GM12878 (cell line): ENCODE data around the gene AP1AR. TPM values are rescaled to one million over a fixed set of nuclear protein-coding genes. Genes with fewer than 3 reads are reported as not detected.

ENCODE experiments used
- ATAC-seq: fragments of 200-7000 bp; cut with Tn5 transposase; 3 replicates; pipeline ENCODE4 v1.9.1; 2020; ENCODE audit warnings: mild to moderate bottlenecking, moderate library complexity
- BruUV-seq: library from RNA; stranded (reverse); fragments of 400-500 nt; replicated peaks from 2 replicates; lab custom pipeline; 2021; lab: Mats Ljungman, UMichigan
- CTCF ChIA-PET: fragments of 300-600 bp; sonication (Branson Sonifier 250); formaldehyde crosslinking; extraction: SDS; loops from one replicate; lab custom pipeline; 2021; ENCODE audit warnings: inconsistent platforms; lab: Yijun Ruan, JAX
- POLR2A ChIA-PET: fragments of 350-600 bp; formaldehyde crosslinking; extraction: SDS; loops from one replicate; lab custom pipeline; 2021; ENCODE audit warnings: inconsistent platforms; lab: Charles Lee
- RAD21 ChIA-PET: fragments of 300-600 bp; sonication (Branson Sonifier 250); formaldehyde crosslinking; loops from one replicate; lab custom pipeline; 2023; ENCODE audit warnings: antibody characterized with exemption; ENCODE audit not compliant: unreplicated experiment; lab: Charles Lee
- SMC1A ChIA-PET: fragments of 300-600 bp; sonication (Branson Sonifier 250); formaldehyde crosslinking; loops from one replicate; lab custom pipeline; 2023; ENCODE audit not compliant: unreplicated experiment, uncharacterized antibody; lab: Charles Lee
- DNase-seq: peaks from one replicate; pipeline ENCODE4 v3.0.0-alpha.2; 2011; ENCODE audit warnings: low read depth, low spot score
- FAIRE-seq: peaks from 3 replicates; lab custom pipeline; 2011; peaks lifted over from hg19 to GRCh38; lab: Jason Lieb, UNC
- H2AFZ ChIP-seq: 2 replicates; pipeline ENCODE4 v1.6.0; 2011; ENCODE audit warnings: low read depth, low read length, control low read depth; ENCODE audit not compliant: control insufficient read depth
- H3K27ac ChIP-seq: 2 replicates; pipeline ENCODE4 v1.5.1; 2011; ENCODE audit warnings: control low read depth; ENCODE audit not compliant: control insufficient read depth, insufficient read depth
- H3K27me3 ChIP-seq, 2 experiments: replicated peaks in 1 of 2; 2 replicates each; pipeline versions ENCODE4 v1.6.0 to v1.6.1; 2011; ENCODE audit warnings: low read length in 1 of 2; ENCODE audit not compliant: control insufficient read depth in 2 of 2, insufficient read depth in 2 of 2
- H3K36me3 ChIP-seq, 2 experiments: 2 replicates each; pipeline ENCODE4 v1.5.1; 2011; ENCODE audit warnings: low read length in 1 of 2; ENCODE audit not compliant: control insufficient read depth in 2 of 2, insufficient read depth in 2 of 2
- H3K4me1 ChIP-seq: 2 replicates; pipeline ENCODE4 v1.6.1; 2011; ENCODE audit warnings: mild to moderate bottlenecking, low read length, moderate library complexity, mixed read lengths; ENCODE audit not compliant: control insufficient read depth, insufficient read depth
- H3K4me2 ChIP-seq: 2 replicates; pipeline ENCODE4 v1.6.0; 2011; ENCODE audit warnings: control low read depth; ENCODE audit not compliant: control insufficient read depth, insufficient read depth
- H3K4me3 ChIP-seq: fragments of 200-600 bp; sonication (generic); 2 replicates; pipeline ENCODE4 v1.5.1; 2016
- H3K79me2 ChIP-seq: 2 replicates; pipeline ENCODE4 v1.6.0; 2011; ENCODE audit warnings: low read length; ENCODE audit not compliant: control insufficient read depth, insufficient read depth
- H3K9ac ChIP-seq: 2 replicates; pipeline ENCODE4 v1.8.0; 2011; ENCODE audit warnings: low read length, control low read depth, mixed read lengths; ENCODE audit not compliant: control insufficient read depth, insufficient read depth
- H3K9me3 ChIP-seq: replicated peaks from 3 replicates; pipeline ENCODE4 v1.5.1; 2011; ENCODE audit warnings: mild to moderate bottlenecking, low read length; ENCODE audit not compliant: control insufficient read depth, insufficient read depth
- H4K20me1 ChIP-seq: 2 replicates; pipeline ENCODE4 v1.6.0; 2011; ENCODE audit not compliant: control insufficient read depth, insufficient read depth
- BCL3 ChIP-seq: IDR thresholded peaks from 2 replicates; pipeline ENCODE4 v1.6.1; 2011; ENCODE audit warnings: borderline replicate concordance, low read depth, mild to moderate bottlenecking, moderate library complexity, low read length; ENCODE audit not compliant: insufficient read depth, poor library complexity, severe bottlenecking
- BRCA1 ChIP-seq: IDR thresholded peaks from 2 replicates; pipeline ENCODE4 v1.6.1; 2011; ENCODE audit warnings: low read depth, low read length, improper control_type of control experiment
- FOS ChIP-seq: IDR thresholded peaks from 3 replicates; pipeline ENCODE4 v1.6.1; 2011; ENCODE audit warnings: borderline replicate concordance; ENCODE audit not compliant: insufficient read length; ENCODE audit errors: extremely low read depth
- FOXM1 ChIP-seq: IDR thresholded peaks from 2 replicates; pipeline ENCODE4 v1.6.1; 2012; ENCODE audit warnings: low read depth, mild to moderate bottlenecking, inconsistent platforms, low read length, moderate library complexity
- JUNB ChIP-seq: IDR thresholded peaks from 2 replicates; pipeline ENCODE4 v1.6.1; 2016; ENCODE audit warnings: antibody characterized with exemption, mild to moderate bottlenecking
- MTA3 ChIP-seq: IDR thresholded peaks from 2 replicates; pipeline ENCODE4 v1.6.1; 2012; ENCODE audit warnings: low read length, inconsistent platforms, borderline replicate concordance
- POLR2A ChIP-seq: IDR thresholded peaks from 2 replicates; pipeline ENCODE4 v1.6.1; 2011; ENCODE audit warnings: low read depth, mild to moderate bottlenecking, low read length
- POLR2AphosphoS2 ChIP-seq: IDR thresholded peaks from 2 replicates; pipeline ENCODE4 v1.6.1; 2011; ENCODE audit warnings: low read depth, mild to moderate bottlenecking, low read length, improper control_type of control experiment, moderate library complexity
- POLR2AphosphoS5 ChIP-seq: IDR thresholded peaks from 2 replicates; pipeline ENCODE4 v1.6.1; 2011; ENCODE audit warnings: mild to moderate bottlenecking, low read length, inconsistent platforms
- SKIL ChIP-seq: fragments of 450-650 bp; IDR thresholded peaks from 2 replicates; pipeline ENCODE4 v1.6.1; 2017; ENCODE audit warnings: mild to moderate bottlenecking, low read depth, inconsistent platforms; ENCODE audit not compliant: poor library complexity, severe bottlenecking
- ZNF687 ChIP-seq: fragments of 450-650 bp; IDR thresholded peaks from 2 replicates; pipeline ENCODE4 v1.6.1; 2017; ENCODE audit warnings: mild to moderate bottlenecking, moderate library complexity
- WGBS: methylation state at CpG from one replicate; pipeline ENCODE4 v1.1.6; 2016; ENCODE audit warnings: low lambda C conversion rate; ENCODE audit not compliant: insufficient replicate concordance, insufficient coverage; ENCODE audit errors: missing lambda C conversion rate; 5-methylcytosine and 5-hydroxymethylcytosine counted together
- in situ Hi-C: fragments of 300-500 bp; cut with MboI; formaldehyde crosslinking; loops from 9 replicates; pipeline ENCODE4 v1.14.3; 2018; ENCODE audit warnings: mixed read lengths
- intact Hi-C: fragments of 100-400 bp; cut with micrococcal nuclease; formaldehyde crosslinking; loops from one replicate; pipeline ENCODE4 v1.14.2; 2022; ENCODE audit not compliant: unreplicated experiment
- polyA plus RNA-seq, 11 experiments: library from polyadenylated mRNA; depleted of rRNA in 4 of 11; unstranded in 6 of 11; stranded (reverse) in 5 of 11; fragments of >200 nt; fragmentation: Nextera tagmentation in 4 of 11; fragmentation: Illumina TruSeq in 1 of 11; extraction: Ambion mirVana in 4 of 11; extraction: Trizol in 1 of 11; gene quantifications; 1 replicate in 1 of 11; 2 replicates in 10 of 11; pipeline versions ENCODE4 v1.2.1 to v1.2.3, GENCODE V29; 2011 to 2016; ENCODE audit warnings: inconsistent platforms in 2 of 11, missing spikeins in 2 of 11, low read depth in 1 of 11
- total RNA-seq, 4 experiments: library from RNA; depleted of rRNA in 3 of 4; stranded (reverse); fragments of >200 nt in 3 of 4; fragmentation: Illumina TruSeq in 1 of 4; extraction: Trizol in 1 of 4; gene quantifications; 2 replicates each; pipeline versions ENCODE4 v1.2.1 to v1.2.3, GENCODE V29; 2013 to 2021
- TF ChIP-seq, protein P1 (sequence below): IDR thresholded peaks from 2 replicates; pipeline ENCODE4 v1.6.1; 2012; ENCODE audit warnings: low read depth, low read length, improper control_type of control experiment

AP1AR gene
- total and polyA plus RNA-seq, 10 of the 15 experiments (the other 5 are each of a cell fraction or from before 2014, with no cell fraction given), result 5.6 to 29.1 (median 16.3) TPM

DNA sequence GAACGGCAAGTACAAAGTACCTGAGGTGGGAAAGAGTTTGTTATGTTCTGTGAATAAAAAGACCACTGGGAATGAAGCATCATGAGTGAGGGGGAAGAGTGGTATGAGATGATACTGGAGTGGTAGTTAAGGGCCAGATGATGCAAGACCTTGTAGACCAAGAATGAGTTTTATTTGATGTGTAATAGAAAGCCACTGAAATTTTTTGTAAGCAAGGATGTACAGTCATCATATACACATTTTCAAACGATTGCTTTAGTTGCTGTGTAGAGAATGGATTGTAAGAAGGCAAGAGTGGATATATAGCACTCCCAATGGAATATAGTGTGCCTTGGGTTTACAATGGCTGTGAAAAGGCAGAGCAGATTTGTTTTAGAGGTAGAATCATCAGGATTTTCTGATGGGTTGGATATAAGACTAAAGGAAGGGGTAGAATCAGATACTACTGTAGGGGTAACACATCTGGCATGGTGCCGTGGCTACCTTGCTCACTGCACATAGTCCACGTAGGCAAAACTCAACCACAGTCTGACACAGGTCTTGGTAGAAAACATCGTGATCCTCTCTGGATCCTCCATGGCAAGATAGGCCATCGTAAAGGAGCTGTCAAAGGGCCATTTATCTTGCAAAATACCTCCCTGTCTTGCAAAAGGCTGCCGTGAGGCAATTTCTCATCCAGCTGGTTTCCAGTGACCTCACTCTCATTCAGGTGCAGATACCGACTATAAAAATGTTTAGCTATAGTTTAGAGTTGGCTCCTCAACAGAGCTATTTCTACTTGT, 39.2 kb downstream of the AP1AR start:
- peaks cover 29% of the 10 kb centered on the region for H3K79me2 ChIP-seq
- FAIRE-seq (no peak), DNase-seq (no peak), ATAC-seq (no peak)
- in situ Hi-C loops (no loop called here), intact Hi-C loops (no loop called here)
- no peak overlapping the region for H2AFZ ChIP-seq
- H3K27me3 ChIP-seq, result no peaks in the 10 kb centered on the region
- no peaks in the 10 kb centered on the region for H4K20me1 ChIP-seq
- H3K9me3 ChIP-seq, result no peaks in the 10 kb centered on the region
- BruUV-seq, result no TSS peak
- H3K4me3 ChIP-seq, result no peak overlapping the region
- no peak overlapping the region for H3K4me2 ChIP-seq
- H3K27ac ChIP-seq, result no peak overlapping the region; the same call in 1 of the 2 replicates
- ChIA-PET POLR2A (interaction anchor here (0.6 to 1.8 kb wide), 5 partner anchors 14 to 246 kb away, joined by 3 to 6 read pairs (median 5); no protein-coding TSS in a partner anchor), RAD21 (interaction anchor here (1.0 to 1.5 kb wide), 8 partner anchors 11 to 246 kb away, joined by 3 to 5 read pairs (median 4); partner anchors contain the start of gene NEUROG2), SMC1A (interaction anchor here (0.8 to 22.9 kb wide), 14 partner anchors 10 to 247 kb away, joined by 3 to 247 read pairs (median 4); partner anchors contain the start of gene TIFA), CTCF (interaction anchor here (0.7 to 2.2 kb wide), 13 partner anchors 8 to 253 kb away, joined by 3 to 11 read pairs (median 4); partner anchors contain the start of gene TIFA)
- 92% methylated on average over 8 of the region's 8 CpGs for WGBS
- peaks cover 3 to 7% of the 10 kb centered on the region in 2 experiments for H3K36me3 ChIP-seq
- H3K4me1 ChIP-seq, result peaks cover 9% of the 10 kb centered on the region
- H3K9ac ChIP-seq, result no peak overlapping the region; the same call in 1 of the 2 replicates
- TF ChIP-seq POLR2A, result peak; percentile 54; the same call in 1 of the 2 replicates
- no peak for TF ChIP-seq ZNF687
- no peak for TF ChIP-seq MTA3
- TF ChIP-seq BCL3, result peak; percentile 9
- peak; percentile 37; the same call in 1 of the 2 replicates for TF ChIP-seq POLR2AphosphoS5
- TF ChIP-seq POLR2AphosphoS2, result 0 out of 2 replicates have a peak, but pooled peaks have one; percentile 28
- TF ChIP-seq SKIL, result no peak
- no peak for TF ChIP-seq JUNB
- TF ChIP-seq, protein P1, sequence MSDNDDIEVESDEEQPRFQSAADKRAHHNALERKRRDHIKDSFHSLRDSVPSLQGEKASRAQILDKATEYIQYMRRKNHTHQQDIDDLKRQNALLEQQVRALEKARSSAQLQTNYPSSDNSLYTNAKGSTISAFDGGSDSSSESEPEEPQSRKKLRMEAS, result no peak
- no peak for TF ChIP-seq BRCA1
- TF ChIP-seq FOS, result no peak
- TF ChIP-seq FOXM1, result 0 out of 2 replicates have a peak, but pooled peaks have one; percentile 13
